Measurements from ENCODE around the gene PLXNC1. TPM values are rescaled to one million over a fixed set of nuclear protein-coding genes. Genes with fewer than 3 reads are reported as not detected.

Gene PLXNC1
- total RNA-seq, 1 donor from 2014 or later, result 28.0 TPM

- intact Hi-C loops (cut with DNase I), result no loop called here
- DNase-seq (no peak), ATAC-seq (no peak)
- no peaks in the 10 kb centered on the region for H3K4me1 ChIP-seq
- no peak overlapping the region for H3K27ac ChIP-seq
- H3K4me3 ChIP-seq, result no peak overlapping the region
- no peaks in the 10 kb centered on the region for H3K9me3 ChIP-seq
- no peaks in the 10 kb centered on the region for H3K36me3 ChIP-seq
- no peaks in the 10 kb centered on the region for H3K27me3 ChIP-seq (ENCODE audit: low read depth)
- TF ChIP-seq CTCF (IDR thresholded peaks at IDR 0.05), result no peak
Measured at GRCh38 chr12:94162108-94162507, 13.7 kb downstream of the PLXNC1 start.

GRCh38 chr12:94163850-94164249 lies 15.5 kb downstream of the PLXNC1 start:
- H3K4me1 ChIP-seq, result no peaks in the 10 kb centered on the region
- no peaks in the 10 kb centered on the region for H3K36me3 ChIP-seq
- no peaks in the 10 kb centered on the region for H3K27me3 ChIP-seq (ENCODE audit: low read depth)
- no peak overlapping the region for H3K4me3 ChIP-seq
- DNase-seq, result no peak
- no peaks in the 10 kb centered on the region for H3K9me3 ChIP-seq
- ATAC-seq, result no peak
- no peak for TF ChIP-seq CTCF (IDR thresholded peaks at IDR 0.05)
- intact Hi-C loops (cut with DNase I), result no loop called here
- no peak overlapping the region for H3K27ac ChIP-seq

GRCh38 chr12:94165138-94165537 lies 16.8 kb downstream of the PLXNC1 start:
- no peak for DNase-seq
- Histone ChIP-seq H3K36me3 (no peaks in the 10 kb centered on the region), H3K27ac (no peak overlapping the region), H3K4me3 (no peak overlapping the region), H3K9me3 (no peaks in the 10 kb centered on the region), H3K4me1 (no peaks in the 10 kb centered on the region), H3K27me3 (ENCODE audit: low read depth) (no peaks in the 10 kb centered on the region)
- no peak for TF ChIP-seq CTCF (IDR thresholded peaks at IDR 0.05)
- no peak for ATAC-seq
- intact Hi-C loops (cut with DNase I), result no loop called here

- no peak overlapping the region for H3K27ac ChIP-seq
- H3K36me3 ChIP-seq, result peaks cover under 1% of the 10 kb centered on the region
- intact Hi-C loops (cut with DNase I), result no loop called here
- ATAC-seq, result no peak
- no peaks in the 10 kb centered on the region for H3K27me3 ChIP-seq (ENCODE audit: low read depth)
- H3K4me1 ChIP-seq, result no peaks in the 10 kb centered on the region
- H3K4me3 ChIP-seq, result no peak overlapping the region
- H3K9me3 ChIP-seq, result no peaks in the 10 kb centered on the region
- DNase-seq, result no peak
- TF ChIP-seq CTCF (IDR thresholded peaks at IDR 0.05), result no peak
Measured at GRCh38 chr12:94165670-94166364, 17.4 kb downstream of the PLXNC1 start.

GRCh38 chr12:94167071-94167755 lies 18.8 kb downstream of the PLXNC1 start:
- Histone ChIP-seq H3K4me1 (peaks cover 4% of the 10 kb centered on the region), H3K9me3 (no peaks in the 10 kb centered on the region), H3K36me3 (peaks cover 4% of the 10 kb centered on the region), H3K27ac (no peak overlapping the region), H3K27me3 (ENCODE audit: low read depth) (no peaks in the 10 kb centered on the region), H3K4me3 (no peak overlapping the region)
- no peak for TF ChIP-seq CTCF (IDR thresholded peaks at IDR 0.05)
- no peak for DNase-seq
- no peak for ATAC-seq
- intact Hi-C loops (cut with DNase I), result no loop called here
